Body of pancreas (tissue), 4 donors: Measurements from ENCODE around the gene TXNDC5. TPM values are rescaled to one million over a fixed set of nuclear protein-coding genes. Genes with fewer than 3 reads are reported as not detected.
A peak's percentile ranks its signal among the peaks of the same experiment; 100 is the strongest.

Source experiments
- ATAC-seq: fragments of 150-250 bp; one replicate; pipeline ENCODE4 v1.9.1; 2016
- DNase-seq, 4 donors: peaks; one replicate each; pipeline ENCODE4 v3.0.0-alpha.2; 2019
- H3K27ac ChIP-seq, 4 donors: fragments of 200-600 bp; sonication (generic); 1 replicate in 3 of 4; 2 replicates in 1 of 4; pipeline versions ENCODE4 v1.5.1 to v1.6.1; 2016 to 2019; ENCODE audit warnings: mild to moderate bottlenecking in 1 of 4, mixed read lengths in 1 of 4, moderate library complexity in 1 of 4
- H3K27me3 ChIP-seq, 2 donors: fragments of 200-600 bp; sonication (generic); one replicate each; pipeline ENCODE4 v1.6.0; 2016; ENCODE audit warnings: mild to moderate bottlenecking in 1 of 2
- H3K36me3 ChIP-seq, 2 donors: fragments of 200-600 bp; sonication (generic); replicated peaks in 1 of 2; 2 replicates each; pipeline ENCODE4 v1.5.1; 2016; ENCODE audit warnings: low read depth in 2 of 2; ENCODE audit not compliant: insufficient read depth in 1 of 2
- H3K4me1 ChIP-seq: fragments of 200-600 bp; sonication (generic); one replicate; pipeline ENCODE4 v1.6.0; 2016
- H3K4me3 ChIP-seq, 2 donors: fragments of 200-600 bp; sonication (generic); 1 replicate in 1 of 2; 2 replicates in 1 of 2; pipeline ENCODE4 v1.5.1; 2016 to 2019
- H3K9me3 ChIP-seq, 3 donors: fragments of 200-600 bp; sonication (generic); 1 replicate in 2 of 3; 2 replicates in 1 of 3; pipeline ENCODE4 v1.5.1; 2016
- CTCF ChIP-seq, 7 experiments: fragments of 450-650 bp in 4 of 7; fragments of 200-600 bp in 3 of 7; sonication (generic) in 3 of 7; IDR thresholded peaks; one replicate each; pipeline ENCODE4 v1.5.1; 2016 to 2019; ENCODE audit warnings: antibody characterized with exemption in 7 of 7
- POLR2A ChIP-seq, 3 donors: fragments of 450-650 bp; IDR thresholded peaks; one replicate each; pipeline ENCODE4 v1.6.1; 2016; ENCODE audit warnings: antibody characterized with exemption in 3 of 3, mild to moderate bottlenecking in 2 of 3
- WGBS, 2 donors: methylation state at CpG; one replicate each; pipeline ENCODE4 v1.1.5; 2017; 5-methylcytosine and 5-hydroxymethylcytosine counted together
- intact Hi-C: fragments of 100-400 bp; cut with DNase I; formaldehyde crosslinking; loops from one replicate; pipeline ENCODE4 v1.15.1; 2023
- total RNA-seq, 2 donors: library from RNA; depleted of rRNA; stranded (reverse); fragments of >200 nt; gene quantifications; one replicate each; pipeline ENCODE4 v1.1.0, GENCODE V29; 2016

Gene TXNDC5
- total RNA-seq, 2 donors from 2014 or later = 104 to 112 TPM

GRCh38 chr6:7904654-7905319 lies 5.8 kb downstream of the TXNDC5 start:
- Histone ChIP-seq H3K4me3 (no peak overlapping the region), H3K27ac (peak overlapping the region in 1 of 4 donors; percentile 4), H3K4me1 (peaks cover 67% of the 10 kb centered on the region), H3K36me3 (peaks cover 0 to 14% of the 10 kb centered on the region in 2 donors), H3K27me3 (no peaks in the 10 kb centered on the region), H3K9me3 (no peaks in the 10 kb centered on the region)
- peak in 2 of 4 donors; percentile 27 to 38 for DNase-seq
- TF ChIP-seq CTCF (IDR thresholded peaks at IDR 0.05) (no peak), POLR2A (IDR thresholded peaks at IDR 0.05) (no peak)
- ATAC-seq = no peak
- intact Hi-C loops = no loop called here
- 47 to 54% methylated on average over 3 to 5 of the region's 5 CpGs for WGBS, 2 donors

GRCh38 chr6:7903673-7904072 lies 6.9 kb downstream of the TXNDC5 start:
- intact Hi-C loops = no loop called here
- no peaks in the 10 kb centered on the region for H3K27me3 ChIP-seq
- H3K4me3 ChIP-seq = no peak overlapping the region
- 83 to 85% methylated on average over 3 of the region's 3 CpGs for WGBS, 2 donors
- peaks cover 65% of the 10 kb centered on the region for H3K4me1 ChIP-seq
- no peak overlapping the region for H3K27ac ChIP-seq
- H3K36me3 ChIP-seq = peaks cover 0 to 18% of the 10 kb centered on the region in 2 donors
- no peaks in the 10 kb centered on the region for H3K9me3 ChIP-seq
- ATAC-seq (no peak), DNase-seq (no peak)
- no peak for TF ChIP-seq POLR2A (IDR thresholded peaks at IDR 0.05)
- no peak for TF ChIP-seq CTCF (IDR thresholded peaks at IDR 0.05)

GRCh38 chr6:7902867-7903266 lies 7.7 kb downstream of the TXNDC5 start:
- TF ChIP-seq POLR2A (IDR thresholded peaks at IDR 0.05) (no peak), CTCF (IDR thresholded peaks at IDR 0.05) (no peak)
- DNase-seq = no peak
- Histone ChIP-seq H3K27ac (no peak overlapping the region), H3K4me1 (peaks cover 59% of the 10 kb centered on the region), H3K9me3 (no peaks in the 10 kb centered on the region), H3K27me3 (no peaks in the 10 kb centered on the region), H3K4me3 (no peak overlapping the region), H3K36me3 (peaks cover 0 to 23% of the 10 kb centered on the region in 2 donors)
- intact Hi-C loops = no loop called here
- no peak for ATAC-seq
- 93 to 100% methylated on average over 1 of the region's 1 CpG for WGBS, 2 donors

- Histone ChIP-seq H3K27ac (no peak overlapping the region), H3K9me3 (no peaks in the 10 kb centered on the region), H3K36me3 (peaks cover 0 to 23% of the 10 kb centered on the region in 2 donors), H3K4me1 (peaks cover 52% of the 10 kb centered on the region), H3K27me3 (no peaks in the 10 kb centered on the region), H3K4me3 (no peak overlapping the region)
- ATAC-seq (no peak), DNase-seq (no peak)
- WGBS, 2 donors = 81 to 87% methylated on average over 7 to 8 of the region's 8 CpGs
- TF ChIP-seq CTCF (IDR thresholded peaks at IDR 0.05) = no peak
- intact Hi-C loops = no loop called here
These were observed 8.4 kb downstream of the TXNDC5 start for GRCh38 chr6:7902221-7902620.

- H3K27ac ChIP-seq = no peak overlapping the region
- no peaks in the 10 kb centered on the region for H3K9me3 ChIP-seq
- no peak for TF ChIP-seq POLR2A (IDR thresholded peaks at IDR 0.05)
- TF ChIP-seq CTCF (IDR thresholded peaks at IDR 0.05) = no peak
- intact Hi-C loops = no loop called here
- DNase-seq (no peak), ATAC-seq (no peak)
- 64 to 82% methylated on average over 4 of the region's 4 CpGs for WGBS, 2 donors
- no peaks in the 10 kb centered on the region for H3K27me3 ChIP-seq
- peaks cover 48% of the 10 kb centered on the region for H3K4me1 ChIP-seq
- no peak overlapping the region for H3K4me3 ChIP-seq
- H3K36me3 ChIP-seq = peaks cover 0 to 23% of the 10 kb centered on the region in 2 donors
These were observed 8.8 kb downstream of the TXNDC5 start for GRCh38 chr6:7901780-7902179.
